ENCODE data around the gene CDCA7L.

GRCh38 chr7:21934808-21935207 is 10.9 kb downstream of the CDCA7L start:
- TF ChIP-seq POLR2AphosphoS5 (IDR thresholded peaks at IDR 0.05; ENCODE audit: low read depth) (no peak), REST (IDR thresholded peaks at IDR 0.05; ENCODE audit: insufficient replicate concordance, low read depth) (no peak), GABPA (IDR thresholded peaks at IDR 0.05; ENCODE audit: low read depth) (no peak), SPI1 (IDR thresholded peaks at IDR 0.05; ENCODE audit: borderline replicate concordance, low read depth) (no peak)
- TF ChIP-seq, protein P1, sequence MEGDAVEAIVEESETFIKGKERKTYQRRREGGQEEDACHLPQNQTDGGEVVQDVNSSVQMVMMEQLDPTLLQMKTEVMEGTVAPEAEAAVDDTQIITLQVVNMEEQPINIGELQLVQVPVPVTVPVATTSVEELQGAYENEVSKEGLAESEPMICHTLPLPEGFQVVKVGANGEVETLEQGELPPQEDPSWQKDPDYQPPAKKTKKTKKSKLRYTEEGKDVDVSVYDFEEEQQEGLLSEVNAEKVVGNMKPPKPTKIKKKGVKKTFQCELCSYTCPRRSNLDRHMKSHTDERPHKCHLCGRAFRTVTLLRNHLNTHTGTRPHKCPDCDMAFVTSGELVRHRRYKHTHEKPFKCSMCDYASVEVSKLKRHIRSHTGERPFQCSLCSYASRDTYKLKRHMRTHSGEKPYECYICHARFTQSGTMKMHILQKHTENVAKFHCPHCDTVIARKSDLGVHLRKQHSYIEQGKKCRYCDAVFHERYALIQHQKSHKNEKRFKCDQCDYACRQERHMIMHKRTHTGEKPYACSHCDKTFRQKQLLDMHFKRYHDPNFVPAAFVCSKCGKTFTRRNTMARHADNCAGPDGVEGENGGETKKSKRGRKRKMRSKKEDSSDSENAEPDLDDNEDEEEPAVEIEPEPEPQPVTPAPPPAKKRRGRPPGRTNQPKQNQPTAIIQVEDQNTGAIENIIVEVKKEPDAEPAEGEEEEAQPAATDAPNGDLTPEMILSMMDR (IDR thresholded peaks at IDR 0.05; ENCODE audit: insufficient read depth, low read length), result no peak
